GM18508 (cell line): ENCODE data around the gene ATF3.

ENCODE experiments used
- ATAC-seq: cut with Tn5 transposase; IDR thresholded peaks from one replicate; pipeline ENCODE4 v1.9.1; 2021; ENCODE audit warnings: moderate number of reproducible peaks; ENCODE audit not compliant: insufficient read depth, unreplicated experiment

ATF3 gene

DNA sequence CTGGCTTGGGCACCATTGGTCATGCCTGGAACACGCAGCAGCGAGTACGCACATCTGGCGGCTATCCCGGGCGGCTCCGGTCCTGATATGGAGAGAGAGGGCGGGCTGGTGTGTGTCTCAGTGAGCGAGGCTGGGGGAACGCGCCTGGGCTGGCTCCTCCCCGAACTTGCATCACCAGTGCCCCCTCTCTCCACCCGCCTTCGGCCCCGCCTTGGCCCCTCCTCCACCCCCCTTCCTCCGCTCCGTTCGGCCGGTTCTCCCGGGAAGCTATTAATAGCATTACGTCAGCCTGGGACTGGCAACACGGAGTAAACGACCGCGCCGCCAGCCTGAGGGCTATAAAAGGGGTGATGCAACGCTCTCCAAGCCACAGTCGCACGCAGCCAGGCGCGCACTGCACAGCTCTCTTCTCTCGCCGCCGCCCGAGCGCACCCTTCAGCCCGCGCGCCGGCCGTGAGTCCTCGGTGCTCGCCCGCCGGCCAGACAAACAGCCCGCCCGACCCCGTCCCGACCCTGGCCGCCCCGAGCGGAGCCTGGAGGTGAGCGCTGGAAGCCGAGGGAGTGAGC, at the start of gene ATF3:
TSS of gene ATF3 (plus strand) at position 370 of the 567 bp plus-strand sequence. CDS start 6,261 bp downstream, outside the sequence.
- peak; percentile 50 for ATAC-seq

- ATAC-seq, result no peak
These were observed 48.6 kb upstream of the ATF3 start for GRCh38 chr1:212559929-212560328.

DNA sequence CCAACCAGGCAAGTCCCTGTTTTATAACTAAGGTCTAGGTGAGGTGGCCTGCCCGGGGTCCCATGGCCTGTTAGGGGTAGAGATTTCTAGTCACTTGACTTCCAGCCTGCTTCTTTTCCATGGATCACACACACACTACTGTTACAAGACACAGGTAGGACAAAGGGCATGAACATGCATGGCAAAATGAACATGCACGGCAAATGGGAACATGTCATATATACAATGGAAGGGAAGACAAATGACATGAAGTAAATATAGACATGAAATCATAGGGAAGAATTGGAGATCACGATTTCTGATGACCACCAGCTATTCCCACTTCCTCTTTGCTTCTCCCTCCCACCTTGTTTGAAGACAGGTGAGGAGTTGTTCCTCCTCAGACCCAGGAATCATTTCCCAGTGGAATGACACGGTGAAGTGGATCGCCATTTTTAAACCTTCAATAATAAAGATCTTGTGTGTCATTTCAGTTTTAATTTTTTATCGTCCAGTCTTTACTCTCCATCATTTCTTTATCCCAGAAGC, 47.6 kb upstream of the ATF3 start:
- ATAC-seq, result no peak

- no peak for ATAC-seq
These were observed 47.0 kb upstream of the ATF3 start for GRCh38 chr1:212561501-212561931.

DNA sequence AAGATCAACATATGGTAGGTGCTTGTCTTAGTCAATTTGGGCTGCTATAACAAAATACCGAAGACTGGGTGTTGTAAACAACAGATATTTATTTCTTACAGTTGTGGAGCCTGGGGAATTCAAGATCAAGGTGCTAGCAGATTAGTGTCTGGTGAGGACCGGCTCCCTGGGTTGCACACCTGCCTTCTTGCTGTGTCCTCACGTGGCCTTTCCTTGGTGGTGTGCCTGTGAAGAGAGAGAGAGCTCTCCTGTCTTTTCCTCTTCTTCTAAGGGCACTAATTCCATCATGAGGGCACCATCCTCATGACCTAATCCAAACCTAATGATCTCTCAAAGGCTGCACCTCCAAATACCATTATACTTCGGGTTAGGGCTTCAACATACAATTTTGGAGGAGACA, 45.8 kb upstream of the ATF3 start:
- no peak for ATAC-seq

DNA sequence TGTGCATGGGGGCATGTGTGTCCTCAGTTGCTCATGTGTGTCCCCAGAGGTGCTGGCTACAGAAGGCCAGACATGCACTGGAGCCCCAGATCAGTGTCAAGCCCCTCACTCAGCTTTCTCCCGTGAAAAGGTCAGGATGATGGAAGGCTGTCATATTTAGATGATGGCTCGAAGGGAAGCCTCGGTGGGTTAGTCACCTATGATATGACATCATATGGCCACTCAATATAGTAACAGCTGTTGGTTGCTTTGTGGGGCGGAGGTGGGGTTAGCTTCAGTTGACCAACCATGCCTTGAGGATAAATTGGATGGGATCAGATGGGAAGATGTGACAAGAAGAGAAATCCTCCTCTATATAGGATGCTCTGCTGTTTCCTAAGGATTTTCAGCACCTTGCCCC, 43.5 kb upstream of the ATF3 start:
- no peak for ATAC-seq

DNA sequence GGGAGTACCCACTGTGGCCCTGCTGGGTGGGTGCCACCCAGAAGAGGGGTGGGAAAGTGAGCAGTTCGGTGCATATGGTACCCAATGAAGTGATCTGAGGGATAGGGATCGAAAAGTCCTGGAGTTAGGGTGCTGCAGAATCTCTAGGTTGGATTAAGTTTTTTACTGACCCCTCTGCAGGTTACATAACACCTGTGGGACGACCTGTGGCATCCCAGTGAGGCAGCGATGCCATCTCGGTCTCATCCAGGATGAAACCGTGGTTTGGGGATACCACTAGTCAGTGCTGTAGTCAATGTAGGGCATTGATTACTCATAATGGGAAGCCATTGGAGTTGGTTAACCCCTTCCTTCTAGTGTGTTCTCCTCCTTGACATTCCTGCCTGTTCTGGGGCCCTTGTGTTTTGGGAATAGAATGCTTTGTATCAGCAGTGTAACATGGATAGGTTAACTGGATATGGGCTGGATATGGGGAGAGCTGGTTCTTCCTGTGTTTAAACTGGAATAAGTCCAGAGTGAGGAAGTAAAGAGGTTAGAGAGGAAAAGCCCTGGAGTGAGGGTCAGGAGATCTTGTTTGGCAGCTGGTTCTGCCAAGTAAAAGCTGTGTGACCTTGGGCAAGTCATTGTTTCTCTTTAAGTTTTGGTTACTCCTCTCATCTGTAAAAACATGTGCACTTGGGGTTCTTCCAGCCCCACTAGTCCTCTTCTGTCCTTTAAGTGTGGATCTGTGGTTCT, 42.8 kb upstream of the ATF3 start:
- no peak for ATAC-seq

DNA sequence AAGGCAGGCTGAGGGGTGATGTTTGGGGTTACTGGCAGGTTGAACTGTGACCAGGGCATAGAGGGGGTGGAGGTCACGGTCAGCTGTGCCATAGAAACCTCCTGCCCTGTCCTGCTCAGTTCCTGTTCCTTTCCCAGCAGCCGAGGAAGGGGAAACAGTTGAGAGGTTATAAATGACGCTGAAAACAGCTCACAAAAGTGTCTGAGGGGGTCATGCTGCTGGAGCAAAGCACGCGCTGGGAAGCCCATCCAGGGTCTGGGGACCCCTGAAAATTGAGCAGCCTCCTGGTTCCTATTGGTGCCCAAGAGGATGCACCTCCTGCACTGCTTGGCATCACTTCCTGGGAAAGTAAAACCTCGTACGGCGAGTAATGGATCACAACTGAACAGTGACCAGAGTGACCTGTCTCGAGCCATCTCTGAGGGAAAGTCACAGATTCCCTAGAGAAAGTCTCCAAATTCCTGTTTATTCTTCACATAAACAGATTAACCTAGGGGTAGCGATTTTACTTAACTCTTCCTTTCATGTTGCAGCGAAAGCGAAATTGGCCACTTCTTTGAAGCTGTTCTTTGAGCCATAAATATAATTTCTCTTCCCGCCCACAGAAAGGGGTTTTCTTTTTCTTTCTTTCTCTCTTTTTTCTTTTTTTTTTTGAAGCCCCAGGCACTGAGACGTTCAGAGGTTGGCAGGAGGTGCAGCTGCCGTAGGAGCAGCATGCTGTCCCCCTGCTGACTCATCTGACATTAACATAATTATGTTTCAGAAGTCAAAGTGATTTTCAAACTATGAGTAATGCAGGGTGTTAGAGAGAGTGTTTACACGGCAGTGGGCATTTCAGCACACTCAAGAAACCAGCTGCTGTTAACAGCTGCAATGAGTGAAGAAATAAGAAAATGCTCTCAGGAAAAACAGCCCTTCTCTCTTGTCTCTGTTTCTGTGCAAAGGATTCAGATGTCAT, 41.8 kb upstream of the ATF3 start:
- peak; percentile 98 for ATAC-seq

- ATAC-seq, result no peak
These were observed 40.9 kb upstream of the ATF3 start for GRCh38 chr1:212567638-212568037.

- ATAC-seq, result no peak
These were observed 39.5 kb upstream of the ATF3 start for GRCh38 chr1:212568978-212569537.

DNA sequence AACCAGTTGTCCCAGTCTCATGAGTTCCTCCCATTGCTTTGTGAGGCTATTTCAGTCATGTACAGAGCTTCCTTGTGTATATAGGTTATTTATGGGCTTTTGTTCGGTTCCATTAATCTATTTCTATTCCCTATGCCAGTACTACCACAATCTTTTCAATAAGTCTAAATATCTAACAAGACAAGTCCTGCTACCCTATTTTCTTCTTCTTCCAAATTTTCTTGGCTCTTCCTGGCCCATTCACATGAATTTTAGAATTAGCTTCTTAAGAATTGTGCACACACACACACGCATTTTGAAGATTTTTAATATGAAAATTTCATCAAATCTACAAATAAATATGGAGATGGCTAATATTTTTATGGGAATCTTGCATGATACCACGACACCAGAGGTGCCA, 33.8 kb upstream of the ATF3 start:
- no peak for ATAC-seq

DNA sequence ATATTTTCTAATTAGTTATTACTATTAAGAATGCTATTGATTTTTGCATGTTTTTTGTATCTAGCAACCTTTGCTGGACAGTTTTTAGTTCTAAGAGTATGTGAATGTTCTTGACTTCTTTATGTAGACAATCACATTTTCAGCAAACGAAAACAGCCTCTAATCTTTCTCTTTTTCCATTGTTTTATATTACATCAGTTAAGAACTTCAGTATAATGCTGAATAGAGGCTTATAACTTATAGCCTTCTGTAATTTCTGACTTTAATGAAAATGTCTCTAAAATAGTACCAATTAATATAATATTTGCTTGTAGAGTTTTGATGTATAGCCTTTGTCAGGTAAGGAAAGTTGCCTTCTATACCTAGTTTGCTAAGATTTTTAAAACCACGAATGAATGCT, 33.2 kb upstream of the ATF3 start:
- ATAC-seq, result no peak

GRCh38 chr1:212578041-212578440, 30.5 kb upstream of the ATF3 start:
- ATAC-seq, result no peak

DNA sequence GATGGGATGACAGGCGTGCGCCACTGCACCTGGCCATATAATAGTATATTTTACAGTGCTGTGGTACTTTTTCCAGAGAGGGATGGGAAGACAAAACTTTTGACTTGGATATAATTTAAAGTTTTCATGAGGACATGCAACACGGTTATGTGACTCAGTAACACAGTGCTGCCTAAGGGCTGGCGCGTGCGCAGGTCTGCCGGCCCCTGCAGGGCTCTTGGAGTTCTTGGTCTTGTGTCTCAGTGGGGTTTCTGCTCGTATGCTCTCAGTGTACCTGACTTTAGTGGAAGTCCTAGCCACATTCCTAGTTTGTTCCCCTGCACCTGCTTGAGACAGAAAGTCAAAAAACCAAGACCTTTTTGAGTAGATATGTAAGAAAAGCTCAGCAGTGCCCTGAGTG, 27.5 kb upstream of the ATF3 start:
- ATAC-seq, result no peak

GRCh38 chr1:212582291-212582690, 26.3 kb upstream of the ATF3 start:
- no peak for ATAC-seq

DNA sequence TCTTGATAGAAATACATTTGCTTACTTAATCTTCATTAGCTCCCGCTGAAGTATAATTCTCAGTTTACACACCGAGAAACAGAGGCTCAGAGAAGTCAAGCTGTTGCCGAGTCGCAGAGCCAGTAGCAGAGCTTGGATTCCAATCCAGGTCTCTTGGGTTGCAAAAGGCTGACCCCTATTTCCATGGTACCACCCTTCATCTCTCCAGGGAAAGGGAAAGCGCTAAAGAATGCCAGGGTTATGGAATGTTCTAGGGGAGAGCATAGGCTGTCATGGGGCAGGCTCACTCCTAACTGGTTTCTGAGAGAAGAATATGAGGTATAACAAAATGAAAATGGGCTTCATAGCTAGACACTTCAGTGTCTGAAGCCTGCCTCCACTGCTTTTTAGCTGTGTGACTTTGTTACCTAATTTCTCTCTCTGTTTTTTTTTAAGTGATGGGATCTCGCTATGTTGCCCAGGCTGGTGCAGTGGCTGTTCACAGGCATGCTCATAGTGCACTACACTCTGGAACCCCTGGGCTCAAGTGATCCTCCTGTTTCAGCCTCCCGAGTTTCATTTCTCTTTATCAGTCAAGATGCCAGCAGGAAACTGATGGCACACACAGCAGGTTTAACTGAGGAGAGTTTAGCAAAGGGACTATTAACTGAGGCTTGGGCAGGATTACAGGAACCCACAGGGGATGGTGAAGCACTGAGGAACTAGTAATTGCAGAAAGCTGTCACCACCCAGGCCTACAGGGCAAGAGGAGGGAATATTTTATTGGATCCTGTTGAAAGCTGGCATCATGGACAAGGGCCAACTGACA, 25.5 kb upstream of the ATF3 start:
- ATAC-seq, result no peak

- no peak for ATAC-seq
These were observed 24.9 kb upstream of the ATF3 start for GRCh38 chr1:212583643-212584042.

- ATAC-seq, result no peak
These were observed 24.3 kb upstream of the ATF3 start for GRCh38 chr1:212584092-212584886.

GRCh38 chr1:212585210-212585609, 23.4 kb upstream of the ATF3 start:
- no peak for ATAC-seq
